ENCODE measurements around the gene CD48.
"Not testable (repeated sequence)": the region's sequence is repeated elsewhere in the genome, so short reads cannot be mapped to it uniquely, and the experiment has no call there.

CD48 gene

GRCh38 chr1:160710517-160711252 is 937 bp downstream of the CD48 start:
- DNase-seq, result no peak

DNA sequence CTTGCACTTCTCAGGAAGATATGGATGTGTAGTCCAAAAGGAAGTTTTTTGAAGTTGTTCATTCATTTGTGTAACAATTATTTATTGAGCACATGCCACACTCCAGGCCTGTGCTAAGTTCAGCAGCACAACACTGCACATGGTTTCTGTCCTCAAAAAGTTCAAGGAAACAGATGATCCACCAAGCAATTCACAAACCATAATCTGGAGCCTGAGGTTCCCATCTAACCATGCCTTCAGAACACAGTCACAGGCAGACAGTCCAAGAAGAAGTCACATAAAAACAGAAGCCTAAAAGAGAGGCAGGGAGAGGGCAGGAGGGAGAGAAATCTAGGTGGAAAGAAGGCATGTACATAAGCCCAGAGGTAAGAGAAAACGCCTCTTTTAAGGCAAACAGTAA is 1.9 kb downstream of the CD48 start:
- no peak for DNase-seq

DNA sequence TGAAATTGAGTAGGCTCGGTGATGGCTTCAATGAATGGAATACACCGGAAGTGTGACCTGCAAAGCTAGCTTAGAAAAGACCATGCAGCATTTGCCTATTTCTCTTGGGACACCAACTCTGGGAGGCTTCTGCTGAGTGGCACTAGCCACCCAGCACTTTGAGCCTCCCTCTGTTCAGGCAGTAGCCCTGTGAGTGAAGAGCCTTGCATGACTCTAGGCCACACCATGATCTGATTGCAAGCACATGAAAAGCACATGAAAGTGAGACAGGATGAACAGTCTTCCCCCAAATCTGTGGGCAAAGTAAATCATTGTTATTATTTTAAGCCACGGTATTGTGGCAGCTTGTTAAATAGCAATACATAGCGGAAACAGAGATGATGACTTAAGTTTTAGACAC is 2.8 kb downstream of the CD48 start:
- no peak for DNase-seq

DNA sequence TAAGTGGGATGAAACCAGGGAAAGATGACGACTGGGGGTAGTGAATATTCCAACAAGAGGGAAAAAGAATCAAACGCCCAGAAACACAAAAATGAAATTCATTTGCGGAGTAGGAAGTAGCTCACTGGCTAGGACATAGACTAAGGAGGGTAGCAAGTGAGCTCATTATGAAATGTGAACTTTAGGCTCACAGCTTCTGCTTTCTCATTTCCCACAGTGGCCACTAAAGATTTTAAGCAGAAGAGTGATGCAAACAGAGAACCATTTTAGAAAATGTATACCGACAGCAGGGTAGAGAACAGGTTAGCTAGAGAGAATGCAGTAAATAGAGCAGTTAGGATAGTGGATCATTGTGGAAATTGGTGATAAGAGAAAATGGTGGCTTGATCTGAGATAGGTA is 3.5 kb downstream of the CD48 start:
- DNase-seq, result no peak

DNA sequence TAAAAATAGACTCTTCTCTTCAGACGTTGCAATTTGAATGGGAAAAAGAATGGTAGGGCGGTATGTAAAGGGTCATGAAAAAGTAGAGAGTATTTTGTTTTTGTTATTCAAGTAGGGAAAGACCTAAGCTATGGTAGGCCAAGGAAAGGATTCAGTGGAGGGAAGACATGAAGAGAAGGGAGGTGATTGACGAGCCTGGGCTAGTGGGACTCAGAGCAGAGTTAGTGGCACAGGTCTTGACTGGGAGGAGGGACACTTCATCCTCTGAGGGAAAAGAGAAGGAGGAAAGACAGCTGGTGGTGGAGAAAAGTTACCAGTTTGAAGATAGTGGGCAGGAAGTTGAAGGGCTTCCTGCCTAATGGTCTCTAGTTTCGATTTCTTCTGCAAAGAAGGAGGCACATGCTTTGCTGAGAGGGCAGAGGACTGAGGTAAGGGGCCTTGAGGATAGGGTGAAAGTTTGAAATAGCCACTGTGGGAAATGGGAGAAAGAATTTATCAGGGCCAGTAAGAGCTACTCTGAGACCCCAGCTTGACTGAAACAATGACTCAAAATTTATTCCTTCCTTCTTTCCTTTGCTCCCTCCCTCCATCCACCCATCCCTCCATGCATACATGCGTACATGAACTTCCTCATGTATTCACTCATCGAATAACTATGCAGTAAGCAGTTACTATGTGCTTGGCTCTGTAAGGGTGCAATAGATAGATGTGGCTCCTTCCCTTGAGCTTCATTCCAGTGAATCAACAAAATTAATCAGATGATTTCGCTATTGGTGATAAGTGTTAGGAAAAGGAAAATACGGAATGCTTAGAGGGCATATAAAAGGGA is 4.2 kb downstream of the CD48 start:
- no peak for DNase-seq

- no peak for DNase-seq
These were observed 4.9 kb downstream of the CD48 start for GRCh38 chr1:160706526-160707235.

DNA sequence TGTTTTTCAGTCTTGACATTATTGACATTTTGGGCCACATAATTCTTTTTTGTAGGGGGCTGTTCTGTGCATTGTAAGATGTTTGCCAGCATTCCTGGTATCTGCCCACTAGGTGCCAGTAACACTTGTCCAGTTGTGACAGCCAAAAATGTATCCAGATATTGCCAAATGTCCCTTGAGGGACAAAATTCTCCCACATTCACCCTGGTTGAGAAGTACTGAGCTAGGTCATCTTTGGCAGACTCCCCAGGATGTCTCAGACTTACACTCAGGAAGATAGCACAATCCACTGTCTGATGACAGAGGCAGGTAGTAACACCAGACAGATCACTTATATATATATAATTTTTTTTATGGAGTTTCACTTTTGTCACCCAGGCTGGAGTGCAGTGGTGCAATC is 5.9 kb downstream of the CD48 start:
- DNase-seq, result no peak

DNA sequence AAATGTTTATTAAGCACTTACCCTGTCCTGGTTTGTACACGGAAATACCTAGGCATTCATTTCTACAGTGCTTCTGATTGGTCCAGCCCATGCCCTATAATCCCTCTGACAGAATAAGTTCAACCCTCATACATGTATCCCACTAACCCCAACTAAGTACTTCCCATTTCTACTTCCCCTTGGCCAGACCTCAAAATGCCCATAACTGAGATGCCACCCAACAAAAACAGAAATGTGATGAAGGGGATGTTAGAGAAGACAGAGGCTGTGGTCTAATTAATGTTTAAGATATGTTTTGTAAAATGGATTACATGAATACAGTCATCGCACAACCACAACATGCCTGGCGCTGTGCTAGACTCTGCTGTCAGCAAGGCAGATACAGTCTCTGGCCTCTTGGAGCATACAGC is 6.4 kb downstream of the CD48 start:
- DNase-seq, result not testable (repeated sequence)

- DNase-seq, result no peak
These were observed 7.4 kb downstream of the CD48 start for GRCh38 chr1:160704250-160704649.

DNA sequence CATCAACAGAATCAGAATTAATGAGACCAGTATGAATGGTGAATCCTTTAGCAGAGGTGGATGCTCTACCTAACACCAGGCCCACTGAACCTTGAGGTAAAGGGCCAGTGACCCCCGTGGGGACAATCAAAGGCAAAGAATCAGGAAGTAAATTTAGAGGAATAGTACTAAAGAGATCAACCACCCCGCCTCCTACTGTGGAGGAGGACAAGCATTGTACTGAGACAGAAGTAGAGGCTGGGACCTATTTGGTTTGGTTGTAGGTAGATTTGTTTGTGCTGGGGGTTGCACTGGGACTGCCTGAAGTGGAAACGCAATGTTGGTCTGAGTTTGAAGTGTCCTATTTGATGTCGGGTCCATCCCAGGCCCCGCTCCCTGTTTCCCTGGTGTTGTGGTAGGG is 9.5 kb downstream of the CD48 start:
- no peak for DNase-seq

GRCh38 chr1:160692390-160692789 is 19.2 kb downstream of the CD48 start:
- DNase-seq, result not testable (repeated sequence)

- DNase-seq, result no peak
These were observed 26.4 kb downstream of the CD48 start for GRCh38 chr1:160685266-160685665.

DNA sequence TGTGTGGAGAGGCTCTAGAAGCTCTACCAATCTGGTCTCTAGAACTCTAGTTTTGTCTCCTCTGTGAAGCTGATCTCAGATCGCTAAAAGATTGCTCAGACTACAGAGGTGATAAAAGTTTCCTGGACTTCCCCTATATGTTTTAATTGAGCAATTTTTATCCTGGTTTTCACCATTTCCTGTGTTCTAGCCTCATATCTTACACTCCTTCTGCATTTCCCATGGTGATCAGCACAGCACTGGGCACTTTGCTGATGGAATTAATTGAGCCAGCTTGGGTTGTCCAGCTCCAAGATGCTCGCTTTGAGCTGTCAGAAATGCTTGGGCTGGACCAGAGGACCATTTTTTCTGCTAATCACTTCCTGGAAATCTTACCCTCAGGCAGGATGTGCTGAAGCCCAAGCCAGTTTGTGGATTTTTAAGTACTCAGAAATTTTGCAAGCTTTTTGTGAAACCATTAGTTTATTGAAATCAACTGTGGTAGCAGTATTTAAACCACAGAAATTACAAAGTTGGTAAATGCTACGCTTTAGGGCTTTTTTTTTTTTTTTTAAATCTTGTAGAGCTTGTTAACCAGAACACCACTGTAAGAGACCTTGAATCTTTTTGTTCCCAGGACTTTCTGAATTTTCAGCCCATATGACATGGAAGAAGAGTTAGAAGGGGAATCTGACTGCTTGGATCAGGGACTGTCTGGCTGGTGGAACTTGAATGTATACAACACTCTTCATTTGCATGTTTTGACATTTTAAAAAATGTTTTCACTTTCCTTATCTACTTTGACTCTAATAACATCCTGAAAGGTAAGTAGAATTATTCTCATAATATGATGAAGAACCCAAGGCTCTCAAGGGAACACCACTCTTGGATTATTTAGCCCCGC is 28.4 kb downstream of the CD48 start:
- no peak for DNase-seq

- DNase-seq, result no peak
These were observed 29.8 kb downstream of the CD48 start for GRCh38 chr1:160681891-160682140.

DNA sequence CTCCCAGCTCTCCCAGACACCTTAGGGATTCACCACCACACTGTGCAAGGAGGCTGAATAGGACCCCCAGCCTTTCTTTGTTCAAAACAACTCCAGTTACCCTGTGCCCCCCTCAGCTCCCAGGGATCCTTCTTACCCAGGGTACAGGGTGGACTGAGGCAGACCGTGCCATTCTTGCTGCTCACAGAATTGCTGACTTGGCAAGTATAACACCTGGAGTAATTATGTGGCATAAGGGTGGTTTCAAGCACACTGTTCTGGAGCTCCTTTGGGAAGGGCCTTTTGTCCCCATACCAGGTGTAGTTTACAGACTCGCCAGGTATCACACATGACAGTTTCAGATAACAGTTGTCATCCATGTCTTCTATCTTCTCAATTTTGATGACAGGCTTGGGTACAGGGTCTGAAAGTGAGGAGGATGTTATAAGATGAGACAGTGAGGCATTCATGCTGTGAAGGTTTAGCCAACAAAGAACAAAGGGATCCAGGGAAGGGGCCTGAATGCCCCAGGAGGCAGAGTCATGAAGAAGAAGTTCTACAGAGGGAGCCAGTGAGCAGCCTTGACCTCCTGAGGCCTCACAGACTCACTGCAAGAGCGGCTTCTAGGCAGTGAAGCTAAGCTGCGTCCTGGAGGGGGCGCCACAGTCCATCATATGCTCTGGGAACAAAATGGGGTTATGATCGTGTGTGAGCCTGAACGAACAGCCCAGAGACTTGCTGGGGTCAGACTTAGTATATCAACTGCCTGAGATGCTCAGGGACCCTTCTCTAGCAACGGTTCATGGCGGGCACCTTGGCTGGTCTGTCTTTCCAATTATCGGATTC is 30.3 kb downstream of the CD48 start:
- DNase-seq, result no peak

DNA sequence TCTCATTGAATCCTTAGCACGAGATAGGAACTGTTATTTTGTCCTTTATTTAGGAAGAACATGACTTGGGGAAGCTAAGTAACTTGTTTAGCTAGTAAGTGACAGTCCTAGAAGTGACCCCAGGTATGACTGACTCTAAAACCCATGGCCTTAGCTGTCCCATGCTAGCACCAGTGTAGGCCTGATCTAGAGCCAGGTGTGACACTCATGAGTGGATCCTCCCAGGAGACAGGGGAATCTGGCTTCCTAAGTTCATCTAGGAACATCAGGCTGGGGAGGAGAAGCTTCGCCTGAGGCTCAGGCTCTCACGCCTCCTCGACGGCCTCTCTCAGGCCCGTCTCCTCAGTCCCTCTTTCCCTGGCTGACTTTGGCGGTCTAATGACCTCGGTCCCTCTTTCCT is 31.2 kb downstream of the CD48 start:
- no peak for DNase-seq

GRCh38 chr1:160679893-160680292 is 31.7 kb downstream of the CD48 start:
- no peak for DNase-seq

- no peak for DNase-seq
These were observed 34.6 kb downstream of the CD48 start for GRCh38 chr1:160676869-160677597.

DNA sequence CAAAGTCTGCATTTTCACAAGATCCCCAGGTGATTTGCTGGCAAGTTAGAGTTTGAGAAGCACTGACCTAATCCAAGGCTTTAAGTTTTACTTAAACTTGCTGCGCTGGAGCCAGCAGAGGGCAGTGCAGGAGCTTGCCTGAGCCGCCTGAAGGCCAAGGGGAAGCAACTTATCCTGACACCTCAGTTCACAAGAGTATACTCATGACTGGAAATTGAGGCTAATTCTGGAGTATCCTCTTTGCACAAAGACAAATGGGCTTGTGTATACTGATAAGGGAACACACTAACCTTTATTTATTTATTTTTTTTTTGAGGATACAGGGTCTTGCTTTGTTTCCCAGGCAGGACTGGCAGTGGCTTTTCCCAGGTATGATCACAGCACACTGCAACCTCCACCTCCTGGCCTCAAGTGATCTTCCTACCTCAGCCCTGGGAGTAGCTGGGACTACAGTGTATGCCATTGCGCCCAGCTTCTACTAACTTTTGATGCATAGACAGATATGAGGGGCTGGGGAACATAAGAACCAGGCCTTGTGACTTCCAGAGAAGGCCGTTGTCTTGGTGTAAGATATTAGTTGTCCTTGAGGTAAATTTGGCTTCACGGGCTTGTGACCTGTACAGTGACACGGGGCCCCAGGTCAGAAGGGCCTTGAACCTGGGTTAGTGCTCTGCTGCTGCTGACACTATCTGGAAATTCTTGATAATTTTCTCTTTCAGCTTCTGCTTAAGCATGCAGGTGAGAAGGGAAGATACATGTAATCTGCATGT is 35.8 kb downstream of the CD48 start:
- no peak for DNase-seq

DNA sequence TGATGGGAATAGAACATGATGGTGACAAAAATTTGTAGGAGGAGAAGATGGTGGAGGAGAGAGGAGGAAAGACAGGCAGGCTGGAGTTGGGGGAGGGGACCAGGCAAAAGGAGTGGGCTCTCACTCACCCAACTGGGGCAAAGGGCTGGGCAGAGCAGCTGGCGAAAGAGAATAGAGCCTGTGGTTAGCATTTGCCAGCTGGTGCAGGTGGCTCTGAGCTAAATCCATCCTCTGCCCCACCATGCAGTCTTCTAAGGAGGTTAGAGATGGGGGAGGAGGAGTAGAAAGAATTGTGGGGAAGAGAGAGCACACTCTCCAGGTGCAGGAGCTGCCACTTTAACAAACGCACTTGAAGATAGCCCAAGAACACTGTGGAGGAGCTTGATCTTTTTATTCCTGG is 37.2 kb downstream of the CD48 start:
- DNase-seq, result no peak

Measured in GOT3 (cell line).